HL-60 (cell line): Measurements from ENCODE around the gene DUSP22.

Experiments used
- DNase-seq, 2 experiments: peaks; one replicate each; pipeline ENCODE4 v3.0.0-alpha.2; 2010 to 2020; ENCODE audit warnings: low read depth in 1 of 2, low spot score in 1 of 2
- H3K27ac ChIP-seq: fragments of 250-450 bp; sonication (Bioruptor Pico); replicated peaks from 2 replicates; pipeline ENCODE4 v1.5.1; 2020; ENCODE audit warnings: mild to moderate bottlenecking, moderate library complexity
- H3K27me3 ChIP-seq: fragments of 250-450 bp; sonication (Bioruptor Pico); 2 replicates; pipeline ENCODE4 v1.5.1; 2021; ENCODE audit warnings: mild to moderate bottlenecking, moderate library complexity; ENCODE audit not compliant: insufficient read depth, poor library complexity, severe bottlenecking
- H3K4me3 ChIP-seq: replicated peaks from 2 replicates; pipeline ENCODE4 v1.5.1; 2011; ENCODE audit warnings: mild to moderate bottlenecking, control low read depth, low read length; ENCODE audit not compliant: insufficient read depth
- GABPA ChIP-seq: IDR thresholded peaks from 2 replicates; pipeline ENCODE4 v1.6.1; 2012; ENCODE audit warnings: low read depth
- POLR2AphosphoS5 ChIP-seq: IDR thresholded peaks from 2 replicates; pipeline ENCODE4 v1.6.1; 2012; ENCODE audit warnings: low read depth
- SPI1 ChIP-seq: IDR thresholded peaks from 2 replicates; pipeline ENCODE4 v1.6.1; 2012; ENCODE audit warnings: low read depth, mild to moderate bottlenecking, borderline replicate concordance
- TF ChIP-seq, protein P1 (sequence below): IDR thresholded peaks from 2 replicates; pipeline ENCODE4 v1.6.1; 2012; ENCODE audit warnings: low read depth; ENCODE audit not compliant: insufficient replicate concordance
- TF ChIP-seq, protein P2 (sequence below): IDR thresholded peaks from one replicate; pipeline ENCODE4 v1.5.1; 2011; ENCODE audit warnings: low read length, control low read depth, inconsistent platforms; ENCODE audit not compliant: insufficient read depth

DUSP22 gene

DNA sequence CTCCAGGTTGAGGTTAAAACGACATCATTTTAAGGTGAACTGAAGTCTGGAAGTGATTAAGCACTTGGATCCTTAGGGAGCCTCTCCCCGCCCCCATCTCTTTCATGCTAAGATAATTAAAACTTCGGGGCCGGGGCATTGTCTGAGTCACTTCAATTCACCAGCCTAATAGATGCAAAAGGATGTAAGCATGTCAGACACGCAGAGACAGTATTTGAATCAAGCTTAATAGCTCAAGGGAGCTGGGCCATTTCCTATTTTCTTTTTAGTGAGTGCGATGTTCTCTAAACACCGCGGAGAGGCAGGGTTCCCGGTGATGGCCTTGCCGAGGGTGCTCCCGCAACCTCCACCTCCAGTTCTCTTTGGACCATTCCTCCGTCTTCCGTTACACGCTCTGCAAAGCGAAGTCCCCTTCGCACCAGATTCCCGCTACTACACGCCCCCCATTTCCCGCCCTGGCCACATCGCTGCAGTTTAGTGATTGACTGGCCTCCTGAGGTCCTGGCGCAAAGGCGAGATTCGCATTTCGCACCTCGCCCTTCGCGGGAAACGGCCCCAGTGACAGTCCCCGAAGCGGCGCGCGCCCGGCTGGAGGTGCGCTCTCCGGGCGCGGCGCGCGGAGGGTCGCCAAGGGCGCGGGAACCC, 98.7 kb downstream of the DUSP22 start:
- DNase-seq, result no peak
- Histone ChIP-seq H3K4me3 (no peak overlapping the region), H3K27me3 (peaks cover 69% of the 10 kb centered on the region)

DNA sequence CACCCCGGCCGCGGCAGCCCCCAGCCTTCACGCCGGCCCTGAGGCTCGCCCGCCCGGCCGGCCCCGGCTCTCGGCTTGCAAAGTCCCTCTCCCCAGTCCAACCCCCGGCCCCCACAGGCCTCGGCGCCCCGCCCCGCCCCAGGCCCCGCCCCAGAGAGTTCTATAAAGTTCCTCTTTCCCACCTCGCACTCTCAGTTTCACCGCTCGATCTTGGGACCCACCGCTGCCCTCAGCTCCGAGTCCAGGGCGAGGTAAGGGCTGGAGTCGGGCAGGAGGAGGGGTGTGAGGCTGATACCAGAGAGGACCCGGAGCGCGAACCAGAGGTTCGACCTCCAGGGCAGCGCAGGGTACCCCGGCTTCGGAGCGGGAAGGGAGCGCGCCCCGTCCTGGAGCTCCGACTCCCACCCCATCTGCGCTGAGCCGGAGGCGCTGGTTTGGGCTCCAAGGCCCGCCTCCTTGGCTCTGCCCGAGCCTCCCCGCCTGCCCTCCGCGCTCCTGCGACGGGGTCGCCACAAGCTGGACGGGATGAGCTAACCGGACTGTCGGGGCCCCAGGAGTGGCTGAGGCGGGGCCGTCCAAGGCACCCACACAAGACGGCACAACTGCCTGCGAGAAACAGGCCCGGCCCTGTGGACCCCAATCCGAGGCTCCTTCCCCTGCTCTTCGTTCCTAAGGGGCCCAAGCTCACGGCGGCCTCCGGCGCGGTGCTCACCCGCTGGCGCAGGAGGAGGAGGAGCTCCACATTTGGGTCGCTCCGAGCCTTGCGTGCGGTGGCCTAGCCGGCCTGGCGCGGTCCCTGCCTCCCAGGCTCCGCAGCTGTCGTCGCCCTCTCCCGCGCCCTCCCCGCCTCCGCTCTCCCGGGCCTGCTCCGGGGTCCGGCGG, 99.5 kb downstream of the DUSP22 start, which contains the start of gene IRF4:
TSS of gene IRF4 (plus strand) at position 194 of the 882 bp plus-strand sequence. CDS start 1,401 bp downstream, outside the sequence.
- H3K27ac ChIP-seq, result no peak within 1 kb of the TSS

More for the DNA sequence above, 98.7 kb downstream of the DUSP22 start:
- no peak overlapping the region for H3K27ac ChIP-seq
- TF ChIP-seq POLR2AphosphoS5, result no peak

DNA sequence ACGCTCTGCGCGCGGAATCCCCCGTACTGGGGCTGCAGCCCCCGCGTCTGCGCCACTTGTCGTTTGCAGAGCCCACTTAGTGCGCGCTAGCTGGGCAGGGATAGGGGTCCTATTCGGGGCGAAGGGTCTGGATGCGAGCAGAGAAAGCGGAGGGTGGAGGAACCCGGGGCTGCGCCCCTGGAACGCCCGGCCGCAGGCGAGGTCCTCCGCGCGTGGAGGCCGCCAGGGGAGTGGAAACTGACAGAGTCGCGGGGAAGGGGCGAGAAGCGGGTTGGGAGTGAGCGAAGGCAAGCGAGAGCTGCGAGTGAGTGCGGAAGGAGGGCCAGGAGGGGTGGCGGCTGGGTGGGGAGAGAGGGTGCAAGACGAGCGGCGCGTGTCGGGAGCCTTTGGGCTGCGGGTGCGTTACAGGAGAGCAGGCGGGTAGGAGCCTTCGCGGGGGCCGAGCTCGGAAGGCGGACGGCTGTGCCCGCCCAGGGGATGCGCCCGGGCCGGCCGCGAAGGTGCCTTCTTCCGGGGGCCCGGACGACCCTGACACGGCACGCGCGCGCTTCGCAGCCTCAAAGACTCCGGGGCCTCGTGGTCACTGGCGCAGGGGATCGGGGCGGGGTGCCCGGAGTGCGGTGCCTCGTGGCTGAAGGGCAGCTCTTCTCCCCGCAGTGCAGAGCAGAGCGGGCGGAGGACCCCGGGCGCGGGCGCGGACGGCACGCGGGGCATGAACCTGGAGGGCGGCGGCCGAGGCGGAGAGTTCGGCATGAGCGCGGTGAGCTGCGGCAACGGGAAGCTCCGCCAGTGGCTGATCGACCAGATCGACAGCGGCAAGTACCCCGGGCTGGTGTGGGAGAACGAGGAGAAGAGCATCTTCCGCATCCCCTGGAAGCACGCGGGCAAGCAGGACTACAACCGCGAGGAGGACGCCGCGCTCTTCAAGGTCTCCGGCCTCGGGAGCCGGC, 100.4 kb downstream of the DUSP22 start:
- H3K27ac ChIP-seq, result no peak overlapping the region
- TF ChIP-seq SPI1 (no peak), GABPA (no peak), POLR2AphosphoS5 (no peak)
- TF ChIP-seq, protein P1, sequence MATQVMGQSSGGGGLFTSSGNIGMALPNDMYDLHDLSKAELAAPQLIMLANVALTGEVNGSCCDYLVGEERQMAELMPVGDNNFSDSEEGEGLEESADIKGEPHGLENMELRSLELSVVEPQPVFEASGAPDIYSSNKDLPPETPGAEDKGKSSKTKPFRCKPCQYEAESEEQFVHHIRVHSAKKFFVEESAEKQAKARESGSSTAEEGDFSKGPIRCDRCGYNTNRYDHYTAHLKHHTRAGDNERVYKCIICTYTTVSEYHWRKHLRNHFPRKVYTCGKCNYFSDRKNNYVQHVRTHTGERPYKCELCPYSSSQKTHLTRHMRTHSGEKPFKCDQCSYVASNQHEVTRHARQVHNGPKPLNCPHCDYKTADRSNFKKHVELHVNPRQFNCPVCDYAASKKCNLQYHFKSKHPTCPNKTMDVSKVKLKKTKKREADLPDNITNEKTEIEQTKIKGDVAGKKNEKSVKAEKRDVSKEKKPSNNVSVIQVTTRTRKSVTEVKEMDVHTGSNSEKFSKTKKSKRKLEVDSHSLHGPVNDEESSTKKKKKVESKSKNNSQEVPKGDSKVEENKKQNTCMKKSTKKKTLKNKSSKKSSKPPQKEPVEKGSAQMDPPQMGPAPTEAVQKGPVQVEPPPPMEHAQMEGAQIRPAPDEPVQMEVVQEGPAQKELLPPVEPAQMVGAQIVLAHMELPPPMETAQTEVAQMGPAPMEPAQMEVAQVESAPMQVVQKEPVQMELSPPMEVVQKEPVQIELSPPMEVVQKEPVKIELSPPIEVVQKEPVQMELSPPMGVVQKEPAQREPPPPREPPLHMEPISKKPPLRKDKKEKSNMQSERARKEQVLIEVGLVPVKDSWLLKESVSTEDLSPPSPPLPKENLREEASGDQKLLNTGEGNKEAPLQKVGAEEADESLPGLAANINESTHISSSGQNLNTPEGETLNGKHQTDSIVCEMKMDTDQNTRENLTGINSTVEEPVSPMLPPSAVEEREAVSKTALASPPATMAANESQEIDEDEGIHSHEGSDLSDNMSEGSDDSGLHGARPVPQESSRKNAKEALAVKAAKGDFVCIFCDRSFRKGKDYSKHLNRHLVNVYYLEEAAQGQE, result no peak
- TF ChIP-seq, protein P2, sequence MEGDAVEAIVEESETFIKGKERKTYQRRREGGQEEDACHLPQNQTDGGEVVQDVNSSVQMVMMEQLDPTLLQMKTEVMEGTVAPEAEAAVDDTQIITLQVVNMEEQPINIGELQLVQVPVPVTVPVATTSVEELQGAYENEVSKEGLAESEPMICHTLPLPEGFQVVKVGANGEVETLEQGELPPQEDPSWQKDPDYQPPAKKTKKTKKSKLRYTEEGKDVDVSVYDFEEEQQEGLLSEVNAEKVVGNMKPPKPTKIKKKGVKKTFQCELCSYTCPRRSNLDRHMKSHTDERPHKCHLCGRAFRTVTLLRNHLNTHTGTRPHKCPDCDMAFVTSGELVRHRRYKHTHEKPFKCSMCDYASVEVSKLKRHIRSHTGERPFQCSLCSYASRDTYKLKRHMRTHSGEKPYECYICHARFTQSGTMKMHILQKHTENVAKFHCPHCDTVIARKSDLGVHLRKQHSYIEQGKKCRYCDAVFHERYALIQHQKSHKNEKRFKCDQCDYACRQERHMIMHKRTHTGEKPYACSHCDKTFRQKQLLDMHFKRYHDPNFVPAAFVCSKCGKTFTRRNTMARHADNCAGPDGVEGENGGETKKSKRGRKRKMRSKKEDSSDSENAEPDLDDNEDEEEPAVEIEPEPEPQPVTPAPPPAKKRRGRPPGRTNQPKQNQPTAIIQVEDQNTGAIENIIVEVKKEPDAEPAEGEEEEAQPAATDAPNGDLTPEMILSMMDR, result no peak
- H3K27me3 ChIP-seq, result peaks cover 67% of the 10 kb centered on the region
- DNase-seq, result no peak
- no peak overlapping the region for H3K4me3 ChIP-seq

More for the DNA sequence above, 99.5 kb downstream of the DUSP22 start, which contains the start of gene IRF4:
- peaks cover 67% of the 10 kb centered on the region for H3K27me3 ChIP-seq
- DNase-seq, result no peak
- H3K4me3 ChIP-seq, result no peak within 1 kb of the TSS
- TF ChIP-seq SPI1 (no peak), POLR2AphosphoS5 (no peak), GABPA (no peak)
- TF ChIP-seq, protein P1, result no peak
- TF ChIP-seq, protein P2, result no peak
